SJCRH30 (cell line): ENCODE measurements around the gene MTURN. TPM values are rescaled to one million over a fixed set of nuclear protein-coding genes. Genes with fewer than 3 reads are reported as not detected.
A peak's percentile ranks its signal among the peaks of the same experiment; 100 is the strongest.
"Not testable (repeated sequence)": the region's sequence is repeated elsewhere in the genome, so short reads cannot be mapped to it uniquely, and the experiment has no call there.

ENCODE experiments used
- DNase-seq, 2 experiments: peaks; one replicate each; pipeline ENCODE4 v3.0.0-alpha.2; 2015 to 2020
- H3K27ac ChIP-seq: fragments of 250-450 bp; sonication (Bioruptor Pico); 2 replicates; pipeline ENCODE4 v1.5.1; 2020; ENCODE audit warnings: mild to moderate bottlenecking, moderate library complexity
- H3K27me3 ChIP-seq: fragments of 250-450 bp; sonication (Bioruptor Pico); 2 replicates; pipeline ENCODE4 v1.5.1; 2020; ENCODE audit warnings: mild to moderate bottlenecking, moderate library complexity
- H3K36me3 ChIP-seq: fragments of 250-450 bp; sonication (Bioruptor Pico); 2 replicates; pipeline ENCODE4 v1.5.1; 2020; ENCODE audit warnings: mild to moderate bottlenecking, moderate library complexity
- H3K4me1 ChIP-seq: fragments of 250-450 bp; sonication (Bioruptor Pico); 2 replicates; pipeline ENCODE4 v1.5.1; 2020; ENCODE audit warnings: mild to moderate bottlenecking, moderate library complexity
- H3K4me3 ChIP-seq: fragments of 250-450 bp; sonication (Bioruptor Pico); 2 replicates; pipeline ENCODE4 v1.5.1; 2020; ENCODE audit warnings: mild to moderate bottlenecking, moderate library complexity
- H3K9me3 ChIP-seq: fragments of 250-450 bp; sonication (Bioruptor Pico); replicated peaks from 2 replicates; pipeline ENCODE4 v1.5.1; 2020; ENCODE audit warnings: mild to moderate bottlenecking, moderate library complexity
- total RNA-seq: library from RNA; depleted of rRNA; stranded (reverse); fragments of >200 nt; shearing (Covaris generic); gene quantifications from 2 replicates; pipeline ENCODE4 v1.2.3, GENCODE V29; 2014; rRNA removed

MTURN gene
- total RNA-seq, result 26.9 and 27.6 TPM in 2 replicates

- no peaks in the 10 kb centered on the region for H3K27me3 ChIP-seq
- no peaks in the 10 kb centered on the region for H3K36me3 ChIP-seq
- H3K4me3 ChIP-seq, result peak within 1 kb of the TSS; percentile 88
- peak within 1 kb of the TSS; percentile 7; the same call in 1 of the 2 replicates for H3K27ac ChIP-seq
- DNase-seq, result peak; percentile 85 to 87
- no peaks in the 10 kb centered on the region for H3K9me3 ChIP-seq
- H3K4me1 ChIP-seq, result peaks cover 6% of the 10 kb centered on the region
Observed at GRCh38 chr7:30134611-30135300, at the start of gene MTURN. MTURN (plus strand) TSS chr7:30134986; CDS start chr7:30135137, 151 bp downstream.

GRCh38 chr7:30086529-30086928 is 48.3 kb upstream of the MTURN start:
- Histone ChIP-seq H3K4me3 (no peak overlapping the region), H3K27ac (no peak overlapping the region), H3K9me3 (no peaks in the 10 kb centered on the region), H3K27me3 (no peaks in the 10 kb centered on the region), H3K36me3 (no peaks in the 10 kb centered on the region), H3K4me1 (no peaks in the 10 kb centered on the region)
- DNase-seq, result no peak

DNA sequence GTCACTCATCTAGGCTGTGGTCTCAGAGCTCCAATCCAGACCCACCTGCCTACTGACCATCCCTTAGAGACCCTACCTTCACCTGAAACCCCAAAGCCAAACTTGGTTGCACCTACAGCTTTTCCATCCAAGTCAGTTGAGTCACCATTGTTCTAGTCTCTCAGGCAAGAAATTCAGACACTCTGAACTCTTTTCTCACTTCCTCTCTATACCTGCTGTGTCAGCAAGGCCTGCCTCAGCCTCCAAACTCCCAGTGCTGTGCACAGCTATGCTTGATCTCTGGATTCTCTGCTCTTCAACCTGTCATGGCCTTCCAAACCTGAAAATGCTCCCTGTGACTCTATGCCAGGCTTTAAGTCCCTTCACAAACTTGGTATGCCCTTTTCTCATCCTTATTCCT is 47.4 kb upstream of the MTURN start:
- H3K9me3 ChIP-seq, result no peaks in the 10 kb centered on the region
- H3K27ac ChIP-seq, result no peak overlapping the region
- no peaks in the 10 kb centered on the region for H3K36me3 ChIP-seq
- H3K27me3 ChIP-seq, result no peaks in the 10 kb centered on the region
- no peaks in the 10 kb centered on the region for H3K4me1 ChIP-seq
- no peak overlapping the region for H3K4me3 ChIP-seq
- no peak for DNase-seq

DNA sequence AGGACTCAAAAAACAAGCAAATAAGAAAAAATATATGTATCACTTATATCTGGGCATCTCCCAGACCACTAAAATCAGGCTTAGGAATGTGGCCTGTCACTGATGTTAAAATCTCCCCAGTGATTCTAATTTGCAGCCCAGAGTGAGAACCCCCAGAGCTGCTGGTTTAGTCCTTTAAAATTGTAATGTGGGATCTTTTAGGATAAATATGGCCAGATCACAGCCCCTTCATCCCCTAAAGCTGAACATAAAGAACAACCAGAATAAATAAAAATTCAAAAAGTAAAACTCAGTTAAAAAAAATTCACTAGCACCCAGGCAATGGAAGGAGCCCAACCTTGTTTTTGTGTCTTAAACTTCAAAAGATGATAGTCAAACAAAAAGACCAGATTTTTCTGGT is 46.4 kb upstream of the MTURN start:
- Histone ChIP-seq H3K36me3 (0 out of 2 replicates have a peak, but pooled peaks cover 2% of the 10 kb centered on the region), H3K27ac (no peak overlapping the region), H3K27me3 (no peaks in the 10 kb centered on the region), H3K4me3 (no peak overlapping the region), H3K9me3 (no peaks in the 10 kb centered on the region), H3K4me1 (no peaks in the 10 kb centered on the region)
- DNase-seq, result no peak

DNA sequence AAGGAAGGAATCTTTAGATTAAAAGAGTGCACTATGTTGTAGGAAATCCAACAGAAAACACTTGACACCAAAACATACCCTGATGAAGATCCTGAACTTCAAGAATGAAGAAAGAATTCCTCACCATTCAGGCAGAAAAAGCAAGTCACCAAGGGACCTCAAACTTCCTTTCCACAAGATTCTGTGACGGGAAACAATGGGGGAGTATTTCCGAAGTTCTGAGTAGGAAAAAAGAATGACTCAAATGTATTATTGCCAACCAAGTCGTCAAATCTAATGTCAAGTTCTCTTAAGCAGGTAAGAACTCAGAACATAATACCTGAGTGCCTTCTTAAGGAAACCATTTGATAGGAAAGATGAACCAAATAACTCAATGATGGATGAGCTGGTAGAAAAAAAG is 44.7 kb upstream of the MTURN start:
- Histone ChIP-seq H3K27ac (no peak overlapping the region), H3K27me3 (no peaks in the 10 kb centered on the region), H3K4me1 (no peaks in the 10 kb centered on the region), H3K36me3 (0 out of 2 replicates have a peak, but pooled peaks cover 2% of the 10 kb centered on the region), H3K9me3 (peaks cover 4% of the 10 kb centered on the region), H3K4me3 (no peak overlapping the region)
- no peak for DNase-seq

DNA sequence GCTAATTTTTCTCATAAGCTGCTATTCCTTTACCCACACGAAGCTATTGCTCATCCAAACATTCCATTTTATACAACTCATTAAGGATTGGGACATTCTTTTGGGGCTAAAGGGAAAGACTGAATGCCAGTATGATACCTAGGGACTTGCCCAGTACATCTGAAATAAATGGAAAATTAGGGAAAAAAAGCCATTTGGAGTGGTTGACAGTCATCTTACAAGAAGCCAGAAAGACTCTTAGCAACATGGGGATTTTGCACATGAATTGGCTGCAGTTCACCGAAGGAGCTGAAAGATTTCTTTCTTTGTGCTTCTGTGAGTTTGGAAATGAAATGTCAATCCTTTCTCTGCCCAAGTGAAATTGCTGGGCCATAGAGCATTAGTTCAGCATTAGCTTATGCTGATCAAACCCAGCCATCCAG is 43.3 kb upstream of the MTURN start:
- no peak overlapping the region for H3K27ac ChIP-seq
- DNase-seq, result no peak

GRCh38 chr7:30091987-30092386 is 42.8 kb upstream of the MTURN start:
- peaks cover 16% of the 10 kb centered on the region for H3K9me3 ChIP-seq
- H3K36me3 ChIP-seq, result 0 out of 2 replicates have a peak, but pooled peaks cover 2% of the 10 kb centered on the region
- no peak overlapping the region for H3K27ac ChIP-seq
- no peak overlapping the region for H3K4me3 ChIP-seq
- DNase-seq, result no peak
- H3K4me1 ChIP-seq, result no peaks in the 10 kb centered on the region
- no peaks in the 10 kb centered on the region for H3K27me3 ChIP-seq

More for the DNA sequence above, 43.3 kb upstream of the MTURN start:
- Histone ChIP-seq H3K9me3 (peaks cover 16% of the 10 kb centered on the region), H3K4me1 (no peaks in the 10 kb centered on the region), H3K36me3 (0 out of 2 replicates have a peak, but pooled peaks cover 2% of the 10 kb centered on the region), H3K4me3 (no peak overlapping the region), H3K27me3 (no peaks in the 10 kb centered on the region)

DNA sequence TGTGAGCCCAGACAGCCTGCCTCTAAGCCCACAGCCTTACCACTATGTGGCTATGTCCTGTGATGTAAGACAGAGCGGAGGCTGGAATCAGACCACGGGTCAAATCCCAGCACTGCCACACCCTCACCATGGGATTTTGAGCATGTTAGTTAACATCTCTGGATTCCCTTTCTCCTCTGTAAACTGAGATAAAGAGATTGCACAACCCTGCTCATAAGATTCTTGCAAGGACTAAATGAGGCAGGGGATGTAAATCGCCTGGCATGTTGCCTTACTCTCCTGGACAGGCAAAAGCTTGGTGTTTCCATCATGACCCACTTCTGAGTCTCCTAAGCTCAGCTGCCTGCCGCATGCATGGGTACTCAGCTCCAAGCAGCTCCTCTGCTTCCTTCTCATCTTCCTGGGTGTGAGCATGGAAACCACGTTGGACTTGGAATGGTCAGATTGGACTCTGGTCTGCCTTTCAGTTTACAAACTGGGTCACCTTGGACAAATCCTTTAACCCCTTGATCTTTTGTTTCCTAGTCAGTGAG is 41.3 kb upstream of the MTURN start:
- H3K27ac ChIP-seq, result no peak overlapping the region
- H3K27me3 ChIP-seq, result no peaks in the 10 kb centered on the region
- no peak overlapping the region for H3K4me3 ChIP-seq
- H3K9me3 ChIP-seq, result peaks cover 20% of the 10 kb centered on the region
- no peaks in the 10 kb centered on the region for H3K4me1 ChIP-seq
- no peak for DNase-seq
- H3K36me3 ChIP-seq, result 0 out of 2 replicates have a peak, but pooled peaks cover 2% of the 10 kb centered on the region

DNA sequence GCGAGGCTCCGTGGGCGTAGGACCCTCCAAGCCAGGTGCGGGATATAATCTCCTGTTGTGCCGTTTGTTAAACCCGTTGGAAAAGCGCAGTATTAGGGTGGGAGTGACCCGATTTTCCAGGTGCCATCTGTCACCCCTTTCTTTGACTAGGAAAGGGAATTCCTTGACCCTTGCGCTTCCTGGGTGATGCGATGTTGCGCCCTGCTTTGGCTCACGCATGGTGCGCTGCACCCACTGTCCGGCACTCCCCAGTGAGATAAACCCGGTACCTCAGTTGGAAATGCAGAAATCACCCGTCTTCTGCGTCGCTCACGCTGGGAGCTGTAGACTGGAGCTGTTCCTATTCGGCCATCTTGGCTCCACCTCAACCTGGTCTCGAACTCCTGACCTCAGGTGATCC is 36.2 kb upstream of the MTURN start:
- H3K4me3 ChIP-seq, H3K36me3 ChIP-seq, DNase-seq, H3K27me3 ChIP-seq, H3K4me1 ChIP-seq, H3K27ac ChIP-seq: not testable (repeated sequence)
- peaks cover 20% of the 10 kb centered on the region for H3K9me3 ChIP-seq

- H3K4me3 ChIP-seq, result no peak overlapping the region
- DNase-seq, result no peak
- H3K4me1 ChIP-seq, result no peaks in the 10 kb centered on the region
- H3K9me3 ChIP-seq, result peaks cover 1% of the 10 kb centered on the region; the same call in 1 of the 2 replicates
- H3K27me3 ChIP-seq, result no peaks in the 10 kb centered on the region
- H3K36me3 ChIP-seq, result no peaks in the 10 kb centered on the region
- no peak overlapping the region for H3K27ac ChIP-seq
Observed at GRCh38 chr7:30102281-30102680, 32.5 kb upstream of the MTURN start.

DNA sequence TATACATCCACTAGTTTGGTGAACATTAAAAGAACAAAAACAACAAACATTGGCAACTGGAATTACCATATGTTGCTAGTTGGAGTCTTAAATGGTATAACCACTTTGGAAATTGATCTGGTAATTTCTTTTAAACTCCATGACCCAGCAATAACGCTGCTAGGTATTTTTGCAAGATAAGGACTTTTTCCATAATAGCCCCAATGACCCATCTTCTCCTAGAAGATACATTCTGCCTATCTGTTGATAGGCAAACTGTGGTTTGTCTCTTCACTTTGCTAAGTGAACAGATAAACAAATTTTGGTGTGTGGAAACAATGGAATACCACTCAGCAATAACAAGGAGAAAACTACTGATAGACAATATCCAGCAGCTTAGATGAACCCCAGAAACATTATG is 30.6 kb upstream of the MTURN start:
- H3K27me3 ChIP-seq, result no peaks in the 10 kb centered on the region
- no peaks in the 10 kb centered on the region for H3K4me1 ChIP-seq
- no peaks in the 10 kb centered on the region for H3K36me3 ChIP-seq

DNA sequence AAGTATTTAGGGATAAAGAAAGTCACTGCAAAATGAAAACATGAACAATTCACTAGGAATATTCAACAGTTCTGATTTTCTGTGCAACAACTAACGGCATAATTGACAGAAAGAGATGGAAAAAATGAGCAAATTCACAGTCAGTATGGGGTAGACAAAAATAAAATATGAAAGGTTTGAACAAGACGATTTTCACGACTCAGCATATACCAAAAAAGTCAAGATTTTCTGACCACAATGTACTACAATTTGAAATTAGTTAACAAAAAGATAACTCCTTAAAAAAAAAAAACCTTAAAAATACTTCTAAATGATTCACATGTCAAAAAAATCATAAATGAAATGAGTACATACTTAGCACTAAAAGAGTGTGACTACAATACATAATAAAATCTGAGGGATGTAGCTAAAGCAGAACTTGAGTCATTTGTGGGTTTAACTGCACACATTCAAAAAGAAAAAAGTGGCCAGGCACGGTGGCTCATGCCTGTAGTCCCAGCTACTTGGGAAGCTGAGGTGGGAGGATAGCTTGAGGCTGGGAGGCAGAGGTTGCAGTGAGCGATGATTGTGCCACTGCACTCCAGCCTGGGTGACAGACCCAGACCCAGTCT is 22.6 kb upstream of the MTURN start:
- H3K27me3 ChIP-seq, result no peaks in the 10 kb centered on the region
- H3K4me1 ChIP-seq, result no peaks in the 10 kb centered on the region
- DNase-seq, result no peak
- no peak overlapping the region for H3K4me3 ChIP-seq
- H3K36me3 ChIP-seq, result no peaks in the 10 kb centered on the region
- no peak overlapping the region for H3K27ac ChIP-seq
- H3K9me3 ChIP-seq, result peaks cover 7% of the 10 kb centered on the region; the same call in 1 of the 2 replicates

More for the DNA sequence above, 30.6 kb upstream of the MTURN start:
- H3K4me3 ChIP-seq, result no peak overlapping the region
- peaks cover 2% of the 10 kb centered on the region; the same call in 1 of the 2 replicates for H3K9me3 ChIP-seq
- DNase-seq, result no peak
- H3K27ac ChIP-seq, result no peak overlapping the region

DNA sequence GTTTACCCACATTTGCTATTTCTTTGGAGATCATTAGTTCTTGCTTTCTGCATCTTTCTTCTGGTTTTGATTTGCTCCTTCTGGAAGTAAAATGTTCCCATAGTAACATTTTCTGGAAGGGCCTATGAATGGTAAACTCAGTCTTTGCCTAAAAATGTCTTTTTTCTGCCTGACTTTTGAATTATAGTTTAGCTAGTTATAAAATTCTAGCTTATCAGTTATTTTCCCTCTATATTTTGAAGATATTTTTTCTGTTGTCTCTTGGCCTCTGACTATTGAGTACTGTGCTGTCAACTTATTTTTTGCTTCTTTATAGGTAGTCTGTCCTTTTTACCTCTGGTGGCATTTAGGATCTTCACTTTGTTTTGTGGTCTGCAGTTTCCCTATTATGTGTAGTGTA is 21.6 kb upstream of the MTURN start:
- Histone ChIP-seq H3K9me3 (peaks cover 7% of the 10 kb centered on the region; the same call in 1 of the 2 replicates), H3K4me3 (no peak overlapping the region), H3K27me3 (no peaks in the 10 kb centered on the region), H3K36me3 (no peaks in the 10 kb centered on the region), H3K4me1 (no peaks in the 10 kb centered on the region), H3K27ac (no peak overlapping the region)
- no peak for DNase-seq

- DNase-seq, result no peak
- no peak overlapping the region for H3K4me3 ChIP-seq
- no peaks in the 10 kb centered on the region for H3K36me3 ChIP-seq
- H3K9me3 ChIP-seq, result peaks cover 5% of the 10 kb centered on the region; the same call in 1 of the 2 replicates
- H3K27me3 ChIP-seq, result no peaks in the 10 kb centered on the region
- H3K27ac ChIP-seq, result no peak overlapping the region
- no peaks in the 10 kb centered on the region for H3K4me1 ChIP-seq
Observed at GRCh38 chr7:30114536-30115238, 20.1 kb upstream of the MTURN start.
